Measurements from ENCODE around the gene OSBPL10. TPM values are rescaled to one million over a fixed set of nuclear protein-coding genes. Genes with fewer than 3 reads are reported as not detected.
A peak's percentile ranks its signal among the peaks of the same experiment; 100 is the strongest.

Gene OSBPL10
- total RNA-seq, 1 donor from 2014 or later: 6.4 TPM

- DNase-seq: no peak
- Histone ChIP-seq H3K36me3 (no peaks in the 10 kb centered on the region), H3K4me3 (no peak overlapping the region), H3K9me3 (replicated peaks) (no peaks in the 10 kb centered on the region), H3K4me1 (peaks cover 21% of the 10 kb centered on the region), H3K27me3 (ENCODE audit: low read depth) (no peaks in the 10 kb centered on the region), H3K27ac (replicated peaks) (no peak overlapping the region)
- intact Hi-C loops (cut with micrococcal nuclease): no loop called here
- TF ChIP-seq CTCF (IDR thresholded peaks at IDR 0.05; ENCODE audit: borderline replicate concordance): no peak
Measured at GRCh38 chr3:31729082-31729481, 252.0 kb downstream of the OSBPL10 start.

- Histone ChIP-seq H3K4me3 (no peak overlapping the region), H3K36me3 (no peaks in the 10 kb centered on the region), H3K27ac (replicated peaks) (no peak overlapping the region), H3K4me1 (peaks cover 14% of the 10 kb centered on the region), H3K9me3 (replicated peaks) (no peaks in the 10 kb centered on the region), H3K27me3 (ENCODE audit: low read depth) (no peaks in the 10 kb centered on the region)
- no peak for TF ChIP-seq CTCF (IDR thresholded peaks at IDR 0.05; ENCODE audit: borderline replicate concordance)
- intact Hi-C loops (cut with micrococcal nuclease): no loop called here
- DNase-seq: no peak
Measured at GRCh38 chr3:31728403-31728802, 252.7 kb downstream of the OSBPL10 start.

GRCh38 chr3:31725976-31726375 lies 255.1 kb downstream of the OSBPL10 start:
- H3K4me3 ChIP-seq: no peak overlapping the region
- no peak for TF ChIP-seq CTCF (IDR thresholded peaks at IDR 0.05; ENCODE audit: borderline replicate concordance)
- peaks cover 3% of the 10 kb centered on the region for H3K4me1 ChIP-seq
- no peaks in the 10 kb centered on the region for H3K36me3 ChIP-seq
- H3K27me3 ChIP-seq (ENCODE audit: low read depth): no peaks in the 10 kb centered on the region
- H3K27ac ChIP-seq (replicated peaks): no peak overlapping the region
- DNase-seq: no peak
- intact Hi-C loops (cut with micrococcal nuclease): no loop called here
- no peaks in the 10 kb centered on the region for H3K9me3 ChIP-seq (replicated peaks)

DNA sequence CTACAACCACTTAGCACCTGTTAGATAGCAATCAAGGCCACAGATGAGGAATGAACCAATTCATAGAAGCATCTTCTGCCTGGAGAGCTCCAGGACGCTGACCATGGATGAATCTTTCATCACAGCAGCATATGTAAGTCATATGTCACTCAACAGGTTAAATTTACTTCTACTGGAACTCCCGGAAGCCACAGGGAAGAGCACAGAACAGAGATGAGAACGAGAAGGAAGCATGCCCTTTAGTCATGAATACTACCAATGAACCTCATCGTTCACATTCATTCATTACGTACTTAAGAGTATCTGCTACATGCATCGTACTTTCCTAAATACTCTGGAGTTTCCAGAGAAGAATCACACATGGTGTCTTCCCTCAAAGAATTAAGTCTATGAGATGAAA lies 255.5 kb downstream of the OSBPL10 start:
- Histone ChIP-seq H3K27me3 (ENCODE audit: low read depth) (no peaks in the 10 kb centered on the region), H3K4me1 (peaks cover 3% of the 10 kb centered on the region), H3K4me3 (no peak overlapping the region), H3K27ac (replicated peaks) (no peak overlapping the region), H3K9me3 (replicated peaks) (no peaks in the 10 kb centered on the region), H3K36me3 (no peaks in the 10 kb centered on the region)
- intact Hi-C loops (cut with micrococcal nuclease): no loop called here
- no peak for TF ChIP-seq CTCF (IDR thresholded peaks at IDR 0.05; ENCODE audit: borderline replicate concordance)
- DNase-seq: no peak

DNA sequence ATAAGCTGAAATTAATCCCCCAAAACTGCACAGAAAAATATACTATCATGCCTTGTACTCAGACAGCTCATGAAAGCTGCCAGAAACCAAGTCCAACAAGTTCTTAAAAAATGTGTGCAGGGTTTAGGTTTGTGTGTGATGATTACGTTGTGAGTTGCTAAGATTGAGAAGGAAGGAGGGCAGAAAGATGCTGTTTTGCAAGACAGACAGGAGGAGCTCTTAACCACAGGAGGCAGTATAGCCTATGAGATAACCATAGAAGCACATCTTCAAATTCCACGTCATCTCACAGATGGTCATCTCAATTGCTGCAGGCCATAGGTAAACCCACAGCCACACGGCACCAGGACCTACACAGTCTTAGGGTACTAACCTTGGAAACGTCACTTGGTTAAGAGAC lies 256.4 kb downstream of the OSBPL10 start:
- intact Hi-C loops (cut with micrococcal nuclease): no loop called here
- no peak overlapping the region for H3K4me3 ChIP-seq
- peaks cover 6% of the 10 kb centered on the region for H3K4me1 ChIP-seq
- DNase-seq: no peak
- no peak overlapping the region for H3K27ac ChIP-seq (replicated peaks)
- no peaks in the 10 kb centered on the region for H3K36me3 ChIP-seq
- no peaks in the 10 kb centered on the region for H3K9me3 ChIP-seq (replicated peaks)
- TF ChIP-seq CTCF (IDR thresholded peaks at IDR 0.05; ENCODE audit: borderline replicate concordance): peak; percentile 40
- no peaks in the 10 kb centered on the region for H3K27me3 ChIP-seq (ENCODE audit: low read depth)

GRCh38 chr3:31724116-31724515 lies 256.9 kb downstream of the OSBPL10 start:
- Histone ChIP-seq H3K27ac (replicated peaks) (no peak overlapping the region), H3K27me3 (ENCODE audit: low read depth) (no peaks in the 10 kb centered on the region), H3K36me3 (no peaks in the 10 kb centered on the region), H3K9me3 (replicated peaks) (no peaks in the 10 kb centered on the region), H3K4me1 (peaks cover 3% of the 10 kb centered on the region), H3K4me3 (no peak overlapping the region)
- intact Hi-C loops (cut with micrococcal nuclease): no loop called here
- DNase-seq: no peak
- TF ChIP-seq CTCF (IDR thresholded peaks at IDR 0.05; ENCODE audit: borderline replicate concordance): no peak

All from left ventricle myocardium inferior (tissue), 1 donor.